Immature natural killer cell (primary cell): ENCODE results near the gene MDP1. TPM values are rescaled to one million over a fixed set of nuclear protein-coding genes. Genes with fewer than 3 reads are reported as not detected.
A peak's percentile ranks its signal among the peaks of the same experiment; 100 is the strongest.
"Not testable (repeated sequence)": the region's sequence is repeated elsewhere in the genome, so short reads cannot be mapped to it uniquely, and the experiment has no call there.

Experiments
- DNase-seq, 3 donors: peaks; one replicate each; pipeline ENCODE4 v3.0.0; 2022; ENCODE audit warnings: mixed read lengths in 1 of 3
- H3K27ac Mint-ChIP-seq, 6 donors: one replicate each; pipeline ENCODE4 v1.8.0; 2020; ENCODE audit warnings: mixed read lengths in 6 of 6, mild to moderate bottlenecking in 5 of 6, inconsistent platforms in 4 of 6, moderate library complexity in 3 of 6
- H3K27me3 Mint-ChIP-seq, 3 donors: one replicate each; pipeline ENCODE4 v1.8.0; 2020 to 2021; ENCODE audit warnings: low read depth in 3 of 3, mild to moderate bottlenecking in 3 of 3, mixed read lengths in 3 of 3, moderate library complexity in 3 of 3, inconsistent platforms in 1 of 3
- H3K36me3 Mint-ChIP-seq, 3 donors: one replicate each; pipeline ENCODE4 v1.8.0; 2020; ENCODE audit warnings: mixed read lengths in 3 of 3, inconsistent platforms in 2 of 3, mild to moderate bottlenecking in 2 of 3
- H3K4me1 Mint-ChIP-seq, 2 donors: one replicate each; pipeline ENCODE4 v1.8.0; 2020; ENCODE audit warnings: inconsistent platforms in 2 of 2, mild to moderate bottlenecking in 2 of 2, mixed read lengths in 2 of 2, moderate library complexity in 1 of 2
- H3K4me3 Mint-ChIP-seq, 5 donors: one replicate each; pipeline ENCODE4 v1.8.0; 2020; ENCODE audit warnings: mild to moderate bottlenecking in 5 of 5, mixed read lengths in 5 of 5, inconsistent platforms in 3 of 5, moderate library complexity in 3 of 5
- H3K9me3 Mint-ChIP-seq, 6 donors: one replicate each; pipeline ENCODE4 v1.8.0; 2020; ENCODE audit warnings: mild to moderate bottlenecking in 6 of 6, mixed read lengths in 6 of 6, inconsistent platforms in 4 of 6, moderate library complexity in 3 of 6
- polyA plus RNA-seq, 3 donors: library from polyadenylated mRNA; unstranded; fragments of 300-500 nt; fragmentation: Illumina TruSeq; gene quantifications; one replicate each; pipeline ENCODE4 v1.2.3, GENCODE V29; 2021

MDP1 gene
- polyA plus RNA-seq, 3 donors from 2014 or later: 29.2 to 45.5 (median 29.5) TPM

GRCh38 chr14:24212924-24213865 is 2.7 kb downstream of the MDP1 start, which contains the start of gene CHMP4A:
TSS of gene CHMP4A (minus strand) at chr14:24213488. CDS start at chr14:24213439, 49 bp downstream.
- Mint-ChIP-seq H3K4me3 (peak within 1 kb of the TSS; percentile 91 to 99 (median 93)), H3K36me3 (peaks cover 10 to 23% (median 12%) of the 10 kb centered on the region in 3 donors), H3K27ac (peak within 1 kb of the TSS; percentile 96 to 100 (median 98)), H3K4me1 (peaks cover 58 to 64% of the 10 kb centered on the region in 2 donors), H3K9me3 (no peaks in the 10 kb centered on the region), H3K27me3 (peaks cover 8 to 25% (median 14%) of the 10 kb centered on the region in 3 donors)
- peak; percentile 95 to 96 (median 96) for DNase-seq

- Mint-ChIP-seq H3K36me3 (peaks cover 16 to 35% (median 19%) of the 10 kb centered on the region in 3 donors), H3K9me3 (no peaks in the 10 kb centered on the region), H3K27ac (peak overlapping the region; percentile 96 to 100 (median 98)), H3K4me1 (peaks cover 65 to 77% of the 10 kb centered on the region in 2 donors), H3K27me3 (peaks cover 8 to 25% (median 14%) of the 10 kb centered on the region in 3 donors), H3K4me3 (peak overlapping the region in 4 of 5 donors; percentile 33 to 95 (median 65))
- no peak for DNase-seq
These were observed 4.6 kb downstream of the MDP1 start for GRCh38 chr14:24211311-24211710.

- Mint-ChIP-seq H3K27ac (peak overlapping the region; percentile 86 to 98 (median 92)), H3K36me3 (peaks cover 27 to 54% (median 33%) of the 10 kb centered on the region in 3 donors), H3K4me1 (peaks cover 39 to 58% of the 10 kb centered on the region in 2 donors), H3K27me3 (peaks cover 1 to 8% (median 3%) of the 10 kb centered on the region in 3 donors), H3K9me3 (no peaks in the 10 kb centered on the region), H3K4me3 (no peak overlapping the region)
- DNase-seq: no peak
These were observed 8.2 kb downstream of the MDP1 start for GRCh38 chr14:24207625-24208024.

- peak; percentile 38 to 58 (median 55) for DNase-seq
- no peaks in the 10 kb centered on the region for H3K9me3 Mint-ChIP-seq
- H3K4me1 Mint-ChIP-seq: peaks cover 36 to 57% of the 10 kb centered on the region in 2 donors
- H3K27ac Mint-ChIP-seq: peak overlapping the region; percentile 86 to 98 (median 92)
- H3K27me3 Mint-ChIP-seq: peaks cover 1 to 5% (median 3%) of the 10 kb centered on the region in 3 donors
- H3K36me3 Mint-ChIP-seq: peaks cover 29 to 59% (median 37%) of the 10 kb centered on the region in 3 donors
- H3K4me3 Mint-ChIP-seq: no peak overlapping the region
These were observed 8.7 kb downstream of the MDP1 start for GRCh38 chr14:24207104-24207551.

GRCh38 chr14:24206260-24207103 is 9.4 kb downstream of the MDP1 start:
- Mint-ChIP-seq H3K27me3 (peaks cover under 1 to 7% (median 3%) of the 10 kb centered on the region in 3 donors), H3K36me3 (peaks cover 30 to 61% (median 41%) of the 10 kb centered on the region in 3 donors), H3K4me3 (no peak overlapping the region), H3K4me1 (peaks cover 29 to 51% of the 10 kb centered on the region in 2 donors), H3K27ac (peak overlapping the region; percentile 86 to 98 (median 92)), H3K9me3 (no peaks in the 10 kb centered on the region)
- DNase-seq: no peak

GRCh38 chr14:24204163-24205146 is 11.4 kb downstream of the MDP1 start:
- Mint-ChIP-seq H3K27ac (peak overlapping the region in 5 of 6 donors; percentile 9 to 82 (median 15)), H3K36me3 (peaks cover 26 to 52% (median 37%) of the 10 kb centered on the region in 3 donors), H3K4me1 (peaks cover 25 to 38% of the 10 kb centered on the region in 2 donors), H3K27me3 (peaks cover 0 to 5% (median 3%) of the 10 kb centered on the region in 3 donors), H3K4me3 (no peak overlapping the region), H3K9me3 (no peaks in the 10 kb centered on the region)
- no peak for DNase-seq

GRCh38 chr14:24203249-24203886 is 12.5 kb downstream of the MDP1 start:
- H3K4me3 Mint-ChIP-seq, DNase-seq, H3K27me3 Mint-ChIP-seq, H3K9me3 Mint-ChIP-seq: not testable (repeated sequence)
- H3K27ac Mint-ChIP-seq: peak overlapping the region in 3 of 6 donors; percentile 15 to 40 (median 16)
- H3K4me1 Mint-ChIP-seq: peaks cover 32 to 47% of the 10 kb centered on the region in 2 donors
- H3K36me3 Mint-ChIP-seq: peaks cover 32 to 56% (median 46%) of the 10 kb centered on the region in 3 donors

- H3K9me3 Mint-ChIP-seq, H3K27me3 Mint-ChIP-seq, H3K4me3 Mint-ChIP-seq, DNase-seq: not testable (repeated sequence)
- Mint-ChIP-seq H3K36me3 (peaks cover 32 to 52% (median 46%) of the 10 kb centered on the region in 3 donors), H3K27ac (peak overlapping the region in 2 of 6 donors; percentile 15 to 40), H3K4me1 (peaks cover 31 to 43% of the 10 kb centered on the region in 2 donors)
These were observed 13.3 kb downstream of the MDP1 start for GRCh38 chr14:24202538-24202937.

- H3K36me3 Mint-ChIP-seq: peaks cover 21 to 29% (median 28%) of the 10 kb centered on the region in 3 donors
- peak overlapping the region; percentile 76 to 90 (median 80) for H3K27ac Mint-ChIP-seq
- DNase-seq: no peak
- no peaks in the 10 kb centered on the region for H3K9me3 Mint-ChIP-seq
- peaks cover 42 to 51% of the 10 kb centered on the region in 2 donors for H3K4me1 Mint-ChIP-seq
- peaks cover 17 to 30% (median 26%) of the 10 kb centered on the region in 3 donors for H3K27me3 Mint-ChIP-seq
- H3K4me3 Mint-ChIP-seq: peak overlapping the region; percentile 3 to 43 (median 24)
These were observed 16.9 kb downstream of the MDP1 start for GRCh38 chr14:24198814-24199524.

GRCh38 chr14:24197056-24197450 is 18.8 kb downstream of the MDP1 start:
- peaks cover 16 to 26% (median 25%) of the 10 kb centered on the region in 3 donors for H3K36me3 Mint-ChIP-seq
- peaks cover 19 to 32% (median 22%) of the 10 kb centered on the region in 3 donors for H3K27me3 Mint-ChIP-seq
- peak overlapping the region; percentile 71 to 94 (median 80) for H3K4me3 Mint-ChIP-seq
- H3K9me3 Mint-ChIP-seq: no peaks in the 10 kb centered on the region
- DNase-seq: no peak
- peak overlapping the region; percentile 83 to 99 (median 94) for H3K27ac Mint-ChIP-seq
- H3K4me1 Mint-ChIP-seq: peaks cover 44 to 58% of the 10 kb centered on the region in 2 donors
